ENCODE measurements around the gene LYPD4. TPM values are rescaled to one million over a fixed set of nuclear protein-coding genes. Genes with fewer than 3 reads are reported as not detected.
A peak's percentile ranks its signal among the peaks of the same experiment; 100 is the strongest.

Gene LYPD4
- total RNA-seq, 3 donors from 2014 or later = not detected

GRCh38 chr19:41860419-41861115 is 16.1 kb upstream of the LYPD4 start:
- ATAC-seq (no peak), DNase-seq (no peak)
- Histone ChIP-seq H3K4me1 (ENCODE audit: low read depth) (peaks cover 26% of the 10 kb centered on the region), H3K36me3 (ENCODE audit: low read depth) (peaks cover 3% of the 10 kb centered on the region), H3K4me3 (peak overlapping the region; percentile 97), H3K9me3 (no peaks in the 10 kb centered on the region)
- intact Hi-C loops (cut with DNase I, micrococcal nuclease) = no loop called here
- TF ChIP-seq CTCF (IDR thresholded peaks at IDR 0.05) = no peak

GRCh38 chr19:41859618-41860418 is 15.3 kb upstream of the LYPD4 start, which contains the start of gene RPS19:
RPS19 (plus strand) TSS chr19:41860255; CDS start chr19:41860775, 520 bp downstream.
- DNase-seq (peak; percentile 98 to 99 (median 99)), ATAC-seq (peak; percentile 94)
- Histone ChIP-seq H3K36me3 (ENCODE audit: low read depth) (peaks cover 3% of the 10 kb centered on the region), H3K4me3 (peak within 1 kb of the TSS; percentile 97), H3K9me3 (no peaks in the 10 kb centered on the region), H3K4me1 (ENCODE audit: low read depth) (peaks cover 26% of the 10 kb centered on the region)
- peak; percentile 58 for TF ChIP-seq CTCF (IDR thresholded peaks at IDR 0.05)
- intact Hi-C loops (cut with DNase I, micrococcal nuclease) = no loop called here

GRCh38 chr19:41859213-41859617 is 14.7 kb upstream of the LYPD4 start:
- no peak for TF ChIP-seq CTCF (IDR thresholded peaks at IDR 0.05)

GRCh38 chr19:41853768-41854167 is 9.3 kb upstream of the LYPD4 start:
- DNase-seq = no peak
- H3K36me3 ChIP-seq (ENCODE audit: low read depth) = no peaks in the 10 kb centered on the region
- no peaks in the 10 kb centered on the region for H3K9me3 ChIP-seq
- intact Hi-C loops (cut with DNase I, micrococcal nuclease) = no loop called here
- H3K4me3 ChIP-seq = no peak overlapping the region
- no peak for ATAC-seq
- TF ChIP-seq CTCF (IDR thresholded peaks at IDR 0.05) = no peak
- H3K4me1 ChIP-seq (ENCODE audit: low read depth) = no peaks in the 10 kb centered on the region

More at GRCh38 chr19:41859213-41859617, 14.7 kb upstream of the LYPD4 start:
- Histone ChIP-seq H3K9me3 (no peaks in the 10 kb centered on the region), H3K4me3 (peak overlapping the region; percentile 97), H3K4me1 (ENCODE audit: low read depth) (peaks cover 26% of the 10 kb centered on the region), H3K36me3 (ENCODE audit: low read depth) (peaks cover 2% of the 10 kb centered on the region)
- no peak for DNase-seq
- intact Hi-C loops (cut with DNase I, micrococcal nuclease) = no loop called here
- no peak for ATAC-seq

GRCh38 chr19:41853344-41853743 is 8.9 kb upstream of the LYPD4 start:
- Histone ChIP-seq H3K4me3 (no peak overlapping the region), H3K9me3 (no peaks in the 10 kb centered on the region), H3K36me3 (ENCODE audit: low read depth) (no peaks in the 10 kb centered on the region), H3K4me1 (ENCODE audit: low read depth) (no peaks in the 10 kb centered on the region)
- DNase-seq (no peak), ATAC-seq (no peak)
- intact Hi-C loops (cut with DNase I, micrococcal nuclease) = no loop called here
- no peak for TF ChIP-seq CTCF (IDR thresholded peaks at IDR 0.05)

Data from mucosa of descending colon (tissue), 3 donors.